Esophagus muscularis mucosa (tissue), 4 donors: ENCODE results near the gene ERMARD. TPM values are rescaled to one million over a fixed set of nuclear protein-coding genes. Genes with fewer than 3 reads are reported as not detected.

ENCODE experiments used
- DNase-seq: peaks from one replicate; pipeline ENCODE4 v3.0.0-alpha.2; 2017; ENCODE audit errors: extremely low spot score
- H3K27ac ChIP-seq, 4 donors: fragments of 200-600 bp; sonication (generic); replicated peaks in 1 of 4; 1 replicate in 3 of 4; 2 replicates in 1 of 4; pipeline ENCODE4 v1.5.1; 2016 to 2019; ENCODE audit warnings: mild to moderate bottlenecking in 1 of 4
- H3K27me3 ChIP-seq, 4 donors: fragments of 200-600 bp; sonication (generic); one replicate each; pipeline versions ENCODE4 v1.5.1 to v1.6.0; 2016 to 2019
- H3K36me3 ChIP-seq, 4 donors: fragments of 200-600 bp; sonication (generic); one replicate each; pipeline ENCODE4 v1.5.1; 2016 to 2019
- H3K4me1 ChIP-seq, 4 donors: fragments of 200-600 bp; sonication (generic); one replicate each; pipeline ENCODE4 v1.5.1; 2016 to 2019
- H3K4me3 ChIP-seq, 4 donors: fragments of 200-600 bp; sonication (generic); 1 replicate in 2 of 4; 2 replicates in 2 of 4; pipeline ENCODE4 v1.5.1; 2016 to 2019; ENCODE audit warnings: mild to moderate bottlenecking in 4 of 4, moderate library complexity in 1 of 4
- H3K9me3 ChIP-seq, 4 donors: fragments of 200-600 bp; sonication (generic); 1 replicate in 3 of 4; 2 replicates in 1 of 4; pipeline ENCODE4 v1.5.1; 2016 to 2019
- EP300 ChIP-seq: sonication (generic); formaldehyde crosslinking; IDR thresholded peaks from one replicate; pipeline ENCODE4 v1.6.1; 2017; ENCODE audit warnings: antibody characterized with exemption
- POLR2A ChIP-seq: fragments of 450-650 bp; IDR thresholded peaks from one replicate; pipeline ENCODE4 v1.6.1; 2017; ENCODE audit warnings: antibody characterized with exemption, moderate library complexity, mild to moderate bottlenecking, low read depth
- POLR2AphosphoS5 ChIP-seq, 2 donors: sonication (generic); formaldehyde crosslinking; IDR thresholded peaks; one replicate each; pipeline ENCODE4 v1.6.1; 2017; ENCODE audit warnings: antibody characterized with exemption in 2 of 2
- WGBS: methylation state at CpG from one replicate; pipeline ENCODE4 v1.1.5; 2018; 5-methylcytosine and 5-hydroxymethylcytosine counted together
- intact Hi-C: fragments of 100-400 bp; cut with DNase I; formaldehyde crosslinking; loops from one replicate; pipeline ENCODE4 v1.15.1; 2023
- total RNA-seq, 4 donors: library from RNA; depleted of rRNA; stranded (reverse); fragments of >200 nt; gene quantifications; one replicate each; pipeline versions ENCODE4 v1.1.0 to v1.2.1, GENCODE V29; 2016
- TF ChIP-seq, protein P1 (sequence below), 3 experiments: fragments of 200-600 bp in 2 of 3; fragments of 450-650 bp in 1 of 3; sonication (generic) in 2 of 3; IDR thresholded peaks; one replicate each; pipeline ENCODE4 v1.5.1; 2017 to 2019; ENCODE audit warnings: antibody characterized with exemption in 3 of 3, mild to moderate bottlenecking in 2 of 3, moderate library complexity in 1 of 3

The ERMARD gene
- total RNA-seq, 4 donors from 2014 or later = 9.6 to 13.3 (median 12.4) TPM

DNA sequence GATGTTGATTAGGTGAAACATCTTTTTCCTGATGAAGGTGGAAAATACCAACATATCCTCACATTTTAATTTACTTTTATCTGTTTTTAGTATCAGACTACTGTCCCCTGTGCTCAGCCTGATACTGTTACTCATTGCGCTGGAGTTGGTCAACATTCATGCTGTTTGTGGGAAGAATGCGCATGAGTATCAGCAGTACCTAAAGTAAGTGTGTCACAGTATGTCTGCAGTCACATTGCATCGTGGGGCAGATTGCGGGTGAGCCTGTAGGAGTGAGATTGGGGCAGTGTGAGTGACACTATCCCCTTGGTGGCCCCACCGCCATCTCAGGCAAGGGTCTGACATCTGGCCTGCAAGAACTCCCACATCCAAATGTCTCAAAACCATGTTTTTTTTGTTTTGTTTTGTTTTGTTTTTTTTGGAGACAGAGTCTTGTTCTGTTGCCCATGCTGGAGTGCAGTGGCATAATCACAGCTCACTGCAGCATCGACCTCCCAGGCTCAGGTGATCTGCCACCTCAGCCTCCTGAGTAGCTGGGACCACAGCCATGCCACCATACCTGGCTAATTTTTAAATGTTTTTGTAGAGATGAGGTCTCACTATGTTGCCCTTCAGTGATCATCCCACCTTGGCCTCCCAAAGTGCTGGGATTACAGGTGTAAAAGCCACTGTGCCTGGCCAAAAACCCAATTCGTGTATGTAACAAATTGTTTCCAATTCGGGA lies 27.8 kb downstream of the ERMARD start:
- Histone ChIP-seq H3K9me3 (no peaks in the 10 kb centered on the region), H3K27me3 (no peaks in the 10 kb centered on the region), H3K27ac (no peak overlapping the region), H3K36me3 (peaks cover 28 to 84% (median 63%) of the 10 kb centered on the region in 4 donors), H3K4me3 (no peak overlapping the region), H3K4me1 (peaks cover 0 to 3% (median 0%) of the 10 kb centered on the region in 4 donors)
- intact Hi-C loops = no loop called here
- 84% methylated on average over 8 of the region's 8 CpGs for WGBS
- TF ChIP-seq EP300 (no peak), POLR2A (no peak), POLR2AphosphoS5 (IDR thresholded peaks at IDR 0.05) (no peak)
- TF ChIP-seq, protein P1, sequence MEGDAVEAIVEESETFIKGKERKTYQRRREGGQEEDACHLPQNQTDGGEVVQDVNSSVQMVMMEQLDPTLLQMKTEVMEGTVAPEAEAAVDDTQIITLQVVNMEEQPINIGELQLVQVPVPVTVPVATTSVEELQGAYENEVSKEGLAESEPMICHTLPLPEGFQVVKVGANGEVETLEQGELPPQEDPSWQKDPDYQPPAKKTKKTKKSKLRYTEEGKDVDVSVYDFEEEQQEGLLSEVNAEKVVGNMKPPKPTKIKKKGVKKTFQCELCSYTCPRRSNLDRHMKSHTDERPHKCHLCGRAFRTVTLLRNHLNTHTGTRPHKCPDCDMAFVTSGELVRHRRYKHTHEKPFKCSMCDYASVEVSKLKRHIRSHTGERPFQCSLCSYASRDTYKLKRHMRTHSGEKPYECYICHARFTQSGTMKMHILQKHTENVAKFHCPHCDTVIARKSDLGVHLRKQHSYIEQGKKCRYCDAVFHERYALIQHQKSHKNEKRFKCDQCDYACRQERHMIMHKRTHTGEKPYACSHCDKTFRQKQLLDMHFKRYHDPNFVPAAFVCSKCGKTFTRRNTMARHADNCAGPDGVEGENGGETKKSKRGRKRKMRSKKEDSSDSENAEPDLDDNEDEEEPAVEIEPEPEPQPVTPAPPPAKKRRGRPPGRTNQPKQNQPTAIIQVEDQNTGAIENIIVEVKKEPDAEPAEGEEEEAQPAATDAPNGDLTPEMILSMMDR (IDR thresholded peaks at IDR 0.05) = no peak
- peak; percentile 60 for DNase-seq

DNA sequence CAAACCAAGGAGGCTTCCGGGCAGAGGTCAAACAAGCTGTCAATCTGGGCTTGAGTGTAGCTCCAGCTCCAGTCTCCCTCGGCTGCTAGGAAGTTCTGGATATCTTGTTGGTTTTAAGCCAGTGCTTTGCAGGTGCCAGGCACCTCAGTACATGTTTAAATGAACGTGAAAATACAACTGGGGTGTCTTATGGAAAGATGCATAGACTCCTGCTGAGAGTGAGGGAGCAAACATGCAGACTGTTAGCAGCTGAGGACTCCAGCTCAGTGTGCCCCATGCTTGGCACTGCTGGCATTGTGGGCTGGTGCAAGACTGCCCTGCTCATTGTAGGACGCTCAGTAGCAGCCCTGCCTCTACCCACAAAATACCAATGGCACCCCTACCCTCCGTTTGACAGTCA lies 28.5 kb downstream of the ERMARD start:
- no peaks in the 10 kb centered on the region for H3K9me3 ChIP-seq
- peaks cover 0 to 3% (median 0%) of the 10 kb centered on the region in 4 donors for H3K4me1 ChIP-seq
- TF ChIP-seq POLR2A (no peak), EP300 (no peak), POLR2AphosphoS5 (IDR thresholded peaks at IDR 0.05) (no peak)
- TF ChIP-seq, protein P1 (IDR thresholded peaks at IDR 0.05) = no peak
- H3K36me3 ChIP-seq = peaks cover 28 to 78% (median 58%) of the 10 kb centered on the region in 4 donors
- H3K27me3 ChIP-seq = no peaks in the 10 kb centered on the region
- 73% methylated on average over 5 of the region's 5 CpGs for WGBS
- intact Hi-C loops = no loop called here
- H3K27ac ChIP-seq = no peak overlapping the region
- DNase-seq = peak; percentile 75
- no peak overlapping the region for H3K4me3 ChIP-seq

DNA sequence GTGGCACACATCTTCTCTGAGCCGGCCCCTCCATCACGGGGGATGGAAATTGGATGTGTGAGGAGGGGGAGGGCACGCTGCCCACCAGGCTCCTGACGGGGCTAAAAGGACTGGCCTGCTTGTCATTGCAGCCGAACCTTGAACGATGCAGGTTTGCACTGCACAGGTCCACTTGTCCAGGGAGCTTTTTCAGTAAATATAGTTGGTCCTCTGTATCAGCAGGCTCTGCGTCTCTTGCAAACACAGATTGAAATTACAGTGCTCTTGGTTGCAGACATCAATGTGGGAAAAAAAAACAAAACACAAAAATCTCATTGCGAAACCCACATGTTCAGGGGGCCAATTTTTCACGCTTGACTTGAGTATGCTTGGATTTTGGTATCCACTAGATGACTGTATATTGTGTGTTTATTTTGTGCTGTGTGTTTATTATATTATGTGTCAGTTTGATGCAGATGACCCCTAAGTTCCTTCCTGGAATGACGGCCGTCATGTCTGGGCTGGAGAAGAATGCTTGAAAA lies 29.2 kb downstream of the ERMARD start:
- no peak overlapping the region for H3K4me3 ChIP-seq
- H3K9me3 ChIP-seq = no peaks in the 10 kb centered on the region
- WGBS = 67% methylated on average over 11 of the region's 11 CpGs
- peaks cover 28 to 70% (median 54%) of the 10 kb centered on the region in 4 donors for H3K36me3 ChIP-seq
- intact Hi-C loops = no loop called here
- TF ChIP-seq, protein P1 (IDR thresholded peaks at IDR 0.05) = no peak
- TF ChIP-seq POLR2AphosphoS5 (IDR thresholded peaks at IDR 0.05) (no peak), EP300 (no peak), POLR2A (no peak)
- peaks cover 0 to 3% (median 0%) of the 10 kb centered on the region in 4 donors for H3K4me1 ChIP-seq
- no peak overlapping the region for H3K27ac ChIP-seq
- peak; percentile 83 for DNase-seq
- H3K27me3 ChIP-seq = no peaks in the 10 kb centered on the region

DNA sequence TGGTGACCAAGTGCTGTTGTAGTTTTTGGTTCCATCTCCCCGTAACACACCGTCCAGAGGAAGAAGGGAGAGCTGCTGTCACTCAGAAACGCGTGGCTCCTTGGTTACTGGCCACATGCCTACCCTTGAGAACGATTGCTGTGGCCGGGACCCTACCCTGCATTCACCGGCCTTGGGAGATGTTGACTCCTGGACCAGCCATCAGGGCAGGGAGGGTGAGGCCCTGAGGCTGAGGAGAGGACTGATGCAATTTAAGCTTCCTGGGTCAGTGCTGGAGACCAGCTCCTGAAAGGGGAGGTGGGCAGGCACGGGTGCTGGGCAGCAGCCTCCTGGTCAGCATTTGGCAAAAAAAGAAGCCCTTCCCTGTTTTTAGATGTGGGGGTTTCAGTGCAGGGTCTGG lies 31.5 kb downstream of the ERMARD start:
- H3K36me3 ChIP-seq = peaks cover 14 to 47% (median 31%) of the 10 kb centered on the region in 4 donors
- no peak overlapping the region for H3K27ac ChIP-seq
- TF ChIP-seq POLR2A = no peak
- TF ChIP-seq, protein P1 (IDR thresholded peaks at IDR 0.05) = no peak
- no peak for TF ChIP-seq POLR2AphosphoS5 (IDR thresholded peaks at IDR 0.05)
- TF ChIP-seq EP300 = no peak
- no peak overlapping the region for H3K4me3 ChIP-seq
- no peaks in the 10 kb centered on the region for H3K27me3 ChIP-seq
- 92% methylated on average over 8 of the region's 8 CpGs for WGBS
- no peak for DNase-seq
- H3K4me1 ChIP-seq = peaks cover 0 to 3% (median 0%) of the 10 kb centered on the region in 4 donors
- intact Hi-C loops = no loop called here
- no peaks in the 10 kb centered on the region for H3K9me3 ChIP-seq
